Prostate gland (tissue), 2 donors: ENCODE data around the gene MAP1S.

Experiments used
- CTCF ChIP-seq, 4 experiments: fragments of 200-600 bp in 2 of 4; fragments of 450-650 bp in 2 of 4; sonication (generic) in 2 of 4; IDR thresholded peaks; 1 replicate in 3 of 4; 2 replicates in 1 of 4; pipeline ENCODE4 v1.5.1; 2016 to 2019; ENCODE audit warnings: antibody characterized with exemption in 4 of 4, mild to moderate bottlenecking in 2 of 4, moderate library complexity in 2 of 4
- POLR2A ChIP-seq: fragments of 450-650 bp; IDR thresholded peaks from one replicate; pipeline ENCODE4 v1.6.1; 2016; ENCODE audit warnings: antibody characterized with exemption, mild to moderate bottlenecking

- no peak for TF ChIP-seq CTCF (IDR thresholded peaks at IDR 0.05)
- no peak for TF ChIP-seq POLR2A
Observed at GRCh38 chr19:17780781-17781180, 61.5 kb downstream of the MAP1S start.
